NCI-H345 (cell line): Measurements from ENCODE around the gene CACNA1E.

ENCODE experiments used
- DNase-seq: peaks from one replicate; lab custom pipeline; 2025; lab: John Stamatoyannopoulos, UW

Gene CACNA1E

GRCh38 chr1:181583598-181583997 lies 100.3 kb downstream of the CACNA1E start:
- DNase-seq = no peak

GRCh38 chr1:181587870-181588438 lies 104.6 kb downstream of the CACNA1E start:
- no peak for DNase-seq

GRCh38 chr1:181588631-181589030 lies 105.3 kb downstream of the CACNA1E start:
- no peak for DNase-seq

- no peak for DNase-seq
Measured at GRCh38 chr1:181592255-181592859, 109.0 kb downstream of the CACNA1E start.

- DNase-seq = no peak
Measured at GRCh38 chr1:181593042-181593441, 109.7 kb downstream of the CACNA1E start.

GRCh38 chr1:181594553-181594952 lies 111.2 kb downstream of the CACNA1E start:
- no peak for DNase-seq

GRCh38 chr1:181595234-181595633 lies 111.9 kb downstream of the CACNA1E start:
- DNase-seq = no peak

GRCh38 chr1:181601186-181601950 lies 118.1 kb downstream of the CACNA1E start:
- no peak for DNase-seq

GRCh38 chr1:181603735-181604410 lies 120.6 kb downstream of the CACNA1E start:
- no peak for DNase-seq

- no peak for DNase-seq
Measured at GRCh38 chr1:181604482-181605249, 121.3 kb downstream of the CACNA1E start.

GRCh38 chr1:181607524-181607923 lies 124.2 kb downstream of the CACNA1E start:
- no peak for DNase-seq

- DNase-seq = no peak
Measured at GRCh38 chr1:181608386-181608785, 125.1 kb downstream of the CACNA1E start.

GRCh38 chr1:181608948-181609347 lies 125.6 kb downstream of the CACNA1E start:
- DNase-seq = no peak

- no peak for DNase-seq
Measured at GRCh38 chr1:181612100-181612499, 128.8 kb downstream of the CACNA1E start.

GRCh38 chr1:181618559-181618958 lies 135.2 kb downstream of the CACNA1E start:
- no peak for DNase-seq

- DNase-seq = no peak
Measured at GRCh38 chr1:181620183-181620582, 136.9 kb downstream of the CACNA1E start.

GRCh38 chr1:181623850-181624249 lies 140.5 kb downstream of the CACNA1E start:
- DNase-seq = no peak

- DNase-seq = no peak
Measured at GRCh38 chr1:181626279-181626938, 143.1 kb downstream of the CACNA1E start.

GRCh38 chr1:181630398-181630797 lies 147.1 kb downstream of the CACNA1E start:
- no peak for DNase-seq

- no peak for DNase-seq
Measured at GRCh38 chr1:181630838-181631237, 147.5 kb downstream of the CACNA1E start.

- DNase-seq = no peak
Measured at GRCh38 chr1:181632492-181632891, 149.2 kb downstream of the CACNA1E start.
